BJ (cell line): ENCODE results near the gene PPP1R14C. TPM values are rescaled to one million over a fixed set of nuclear protein-coding genes. Genes with fewer than 3 reads are reported as not detected.

ENCODE experiments used
- CTCF ChIA-PET: fragments of 350-600 bp; formaldehyde crosslinking; extraction: SDS; loops from one replicate; lab custom pipeline; 2021; ENCODE audit warnings: antibody characterized with exemption, inconsistent platforms; lab: Yijun Ruan, JAX
- POLR2A ChIA-PET: fragments of 300-600 bp; sonication (Branson Sonifier 250); formaldehyde crosslinking; extraction: SDS; loops from one replicate; lab custom pipeline; 2021; ENCODE audit warnings: antibody characterized with exemption; lab: Charles Lee
- DNase-seq: peaks from one replicate; pipeline ENCODE4 v3.0.0-alpha.2; 2011; ENCODE audit warnings: low read depth
- H3K27me3 ChIP-seq: 2 replicates; pipeline ENCODE4 v1.6.0; 2011; ENCODE audit warnings: low read length; ENCODE audit not compliant: control insufficient read depth, insufficient read depth
- H3K36me3 ChIP-seq: 2 replicates; pipeline ENCODE4 v1.5.1; 2011; ENCODE audit warnings: low read length; ENCODE audit not compliant: control insufficient read depth, insufficient read depth
- H3K4me3 ChIP-seq: 2 replicates; pipeline ENCODE4 v1.5.1; 2011; ENCODE audit warnings: low read depth, mild to moderate bottlenecking, control low read depth, low read length
- polyA plus RNA-seq: library from polyadenylated mRNA; depleted of rRNA; stranded (reverse); fragments of >200 nt; gene quantifications from 2 replicates; pipeline ENCODE4 v1.2.3, GENCODE V29; 2011
- TF ChIP-seq, protein P1 (sequence below): IDR thresholded peaks from 2 replicates; pipeline ENCODE4 v1.5.1; 2011; ENCODE audit warnings: low read depth, mild to moderate bottlenecking, control low read depth, inconsistent platforms, low read length, moderate library complexity; ENCODE audit not compliant: insufficient read depth

PPP1R14C gene
- polyA plus RNA-seq, 1 experiment: 0.05 TPM

- no peak overlapping the region for H3K4me3 ChIP-seq
- POLR2A ChIA-PET: no interaction called here
- TF ChIP-seq, protein P1, sequence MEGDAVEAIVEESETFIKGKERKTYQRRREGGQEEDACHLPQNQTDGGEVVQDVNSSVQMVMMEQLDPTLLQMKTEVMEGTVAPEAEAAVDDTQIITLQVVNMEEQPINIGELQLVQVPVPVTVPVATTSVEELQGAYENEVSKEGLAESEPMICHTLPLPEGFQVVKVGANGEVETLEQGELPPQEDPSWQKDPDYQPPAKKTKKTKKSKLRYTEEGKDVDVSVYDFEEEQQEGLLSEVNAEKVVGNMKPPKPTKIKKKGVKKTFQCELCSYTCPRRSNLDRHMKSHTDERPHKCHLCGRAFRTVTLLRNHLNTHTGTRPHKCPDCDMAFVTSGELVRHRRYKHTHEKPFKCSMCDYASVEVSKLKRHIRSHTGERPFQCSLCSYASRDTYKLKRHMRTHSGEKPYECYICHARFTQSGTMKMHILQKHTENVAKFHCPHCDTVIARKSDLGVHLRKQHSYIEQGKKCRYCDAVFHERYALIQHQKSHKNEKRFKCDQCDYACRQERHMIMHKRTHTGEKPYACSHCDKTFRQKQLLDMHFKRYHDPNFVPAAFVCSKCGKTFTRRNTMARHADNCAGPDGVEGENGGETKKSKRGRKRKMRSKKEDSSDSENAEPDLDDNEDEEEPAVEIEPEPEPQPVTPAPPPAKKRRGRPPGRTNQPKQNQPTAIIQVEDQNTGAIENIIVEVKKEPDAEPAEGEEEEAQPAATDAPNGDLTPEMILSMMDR: no peak
- H3K27me3 ChIP-seq: no peaks in the 10 kb centered on the region
- CTCF ChIA-PET: interaction anchor here (0.6 to 1.1 kb wide), 2 partner anchors 24 to 96 kb away, joined by 3 to 4 read pairs; no protein-coding TSS in a partner anchor
- DNase-seq: no peak
- no peaks in the 10 kb centered on the region for H3K36me3 ChIP-seq
Observed at GRCh38 chr6:150291968-150292710, 149.3 kb downstream of the PPP1R14C start.

GRCh38 chr6:150293019-150293418, 150.2 kb downstream of the PPP1R14C start:
- TF ChIP-seq, protein P1: no peak
- no peak for DNase-seq
- ChIA-PET POLR2A (no interaction called here), CTCF (interaction anchor here (1.2 kb wide), 1 partner anchor 9 kb away, joined by 5 read pairs; no protein-coding TSS in a partner anchor)
- Histone ChIP-seq H3K27me3 (no peaks in the 10 kb centered on the region), H3K4me3 (no peak overlapping the region), H3K36me3 (no peaks in the 10 kb centered on the region)

DNA sequence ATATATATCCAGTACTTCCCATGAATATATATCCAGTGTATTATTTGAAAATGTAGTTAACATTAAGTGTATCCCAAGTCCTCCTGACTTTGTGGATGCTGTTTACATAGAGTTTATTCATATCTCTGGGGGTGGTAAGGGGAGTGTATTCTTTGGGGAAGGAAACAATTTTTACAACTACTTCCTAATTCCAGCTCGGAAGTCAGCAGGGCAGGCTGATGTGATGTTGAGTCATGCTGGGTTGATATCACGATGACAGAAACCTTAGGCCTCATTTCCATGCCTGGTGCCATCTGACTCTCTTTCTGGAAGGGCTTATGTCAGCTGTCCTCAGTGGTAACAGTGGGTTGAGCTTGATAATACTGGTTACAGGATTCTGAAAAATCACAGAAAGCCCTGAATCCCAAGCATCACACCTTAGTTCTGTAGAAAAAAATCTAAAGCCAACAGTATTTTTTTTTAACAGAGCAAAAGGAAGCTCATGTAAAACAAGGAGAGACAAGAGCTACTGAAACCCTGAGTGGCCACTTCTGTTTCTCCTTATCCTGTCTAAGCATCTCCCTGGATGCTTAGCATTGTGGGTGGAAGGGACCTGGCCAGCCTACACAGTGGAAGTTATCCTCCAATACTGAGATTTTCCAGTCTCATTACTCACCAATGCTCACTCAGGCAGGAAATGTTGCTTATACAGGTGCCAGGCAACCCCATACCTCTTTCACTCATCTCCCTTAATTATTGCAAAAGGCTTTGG, 150.8 kb downstream of the PPP1R14C start:
- ChIA-PET POLR2A (interaction anchor here (0.9 kb wide), 1 partner anchor 13 kb away, joined by 5 read pairs; no protein-coding TSS in a partner anchor), CTCF (interaction anchor here (1.2 kb wide), 1 partner anchor 8 kb away, joined by 5 read pairs; no protein-coding TSS in a partner anchor)
- no peaks in the 10 kb centered on the region for H3K27me3 ChIP-seq
- TF ChIP-seq, protein P1: no peak
- no peak for DNase-seq
- no peaks in the 10 kb centered on the region for H3K36me3 ChIP-seq
- H3K4me3 ChIP-seq: no peak overlapping the region

- POLR2A ChIA-PET: no interaction called here
- Histone ChIP-seq H3K27me3 (no peaks in the 10 kb centered on the region), H3K36me3 (no peaks in the 10 kb centered on the region), H3K4me3 (no peak overlapping the region)
- CTCF ChIA-PET: interaction anchor here (0.6 kb wide), 1 partner anchor 25 kb away, joined by 4 read pairs; no protein-coding TSS in a partner anchor
- TF ChIP-seq, protein P1: no peak
- DNase-seq: no peak
Observed at GRCh38 chr6:150296890-150297289, 154.0 kb downstream of the PPP1R14C start.
